ENCODE results near the gene ATRAID. TPM values are rescaled to one million over a fixed set of nuclear protein-coding genes. Genes with fewer than 3 reads are reported as not detected.

ATRAID gene
- total RNA-seq, 1 experiment from 2014 or later = 92.8 TPM

- no peaks in the 10 kb centered on the region for H3K4me1 ChIP-seq (replicated peaks; ENCODE audit: insufficient read depth)
- H2AFZ ChIP-seq = no peak overlapping the region
- ChIA-PET CTCF (no interaction called here), POLR2A (ENCODE audit: unreplicated experiment) (no interaction called here)
- H3K4me3 ChIP-seq = no peak overlapping the region
- no TSS peak for BruUV-seq (replicated peaks)
- no peaks in the 10 kb centered on the region for H3K9me2 ChIP-seq (ENCODE audit: insufficient read depth)
- no peak for TF ChIP-seq EZH2 (IDR thresholded peaks at IDR 0.05; ENCODE audit: low read depth)
- H4K20me1 ChIP-seq (ENCODE audit: insufficient read depth) = no peaks in the 10 kb centered on the region
- 0 out of 2 replicates have a peak, but pooled peaks cover 4% of the 10 kb centered on the region for H3F3A ChIP-seq (ENCODE audit: insufficient read depth, low read depth)
- H3K4me2 ChIP-seq = no peak overlapping the region
- H3K79me2 ChIP-seq (ENCODE audit: low read depth) = no peaks in the 10 kb centered on the region; the same call in 1 of the 2 replicates
- intact Hi-C loops (cut with micrococcal nuclease; ENCODE audit: unreplicated experiment) = no loop called here
- no peak for DNase-seq
- H3K9me3 ChIP-seq (ENCODE audit: insufficient read depth, low read depth) = no peaks in the 10 kb centered on the region
- H3K27me3 ChIP-seq (ENCODE audit: insufficient read depth, low read depth) = no peaks in the 10 kb centered on the region
- no peak overlapping the region for H3K27ac ChIP-seq
- peaks cover 15% of the 10 kb centered on the region; the same call in 1 of the 2 replicates for H3K36me3 ChIP-seq (ENCODE audit: low read depth)
Observed at GRCh38 chr2:27202854-27203253, 9.0 kb upstream of the ATRAID start.

GRCh38 chr2:27203741-27204140 lies 8.1 kb upstream of the ATRAID start:
- CTCF ChIA-PET = no interaction called here
- intact Hi-C loops (cut with micrococcal nuclease; ENCODE audit: unreplicated experiment) = no loop called here
- POLR2A ChIA-PET (ENCODE audit: unreplicated experiment) = interaction anchor here (0.7 kb wide), 1 partner anchor 335 kb away, joined by 3 read pairs; no protein-coding TSS in a partner anchor

GRCh38 chr2:27204566-27204965 lies 7.3 kb upstream of the ATRAID start:
- no peak for TF ChIP-seq CTCF (conservative IDR thresholded peaks at IDR 0.05)
- no peak for TF ChIP-seq EZH2 (IDR thresholded peaks at IDR 0.05; ENCODE audit: low read depth)
- no TSS peak for BruUV-seq (replicated peaks)
- POLR2A ChIA-PET (ENCODE audit: unreplicated experiment) = no interaction called here
- Histone ChIP-seq H3K4me1 (replicated peaks; ENCODE audit: insufficient read depth) (peaks cover 8% of the 10 kb centered on the region; the same call in 1 of the 2 replicates), H3K27ac (no peak overlapping the region), H3K9me3 (ENCODE audit: insufficient read depth, low read depth) (no peaks in the 10 kb centered on the region), H4K20me1 (ENCODE audit: insufficient read depth) (no peaks in the 10 kb centered on the region), H3F3A (ENCODE audit: insufficient read depth, low read depth) (peaks cover 9% of the 10 kb centered on the region; the same call in 1 of the 2 replicates), H2AFZ (no peak overlapping the region), H3K79me2 (ENCODE audit: low read depth) (peaks cover 8% of the 10 kb centered on the region; the same call in 1 of the 2 replicates), H3K36me3 (ENCODE audit: low read depth) (peaks cover 22% of the 10 kb centered on the region; the same call in 1 of the 2 replicates), H3K4me3 (no peak overlapping the region), H3K4me2 (no peak overlapping the region), H3K9me2 (ENCODE audit: insufficient read depth) (no peaks in the 10 kb centered on the region), H3K27me3 (ENCODE audit: insufficient read depth, low read depth) (no peaks in the 10 kb centered on the region)
- intact Hi-C loops (cut with micrococcal nuclease; ENCODE audit: unreplicated experiment) = no loop called here
- DNase-seq = no peak
- CTCF ChIA-PET = no interaction called here

More at GRCh38 chr2:27203741-27204140, 8.1 kb upstream of the ATRAID start:
- Histone ChIP-seq H3K27ac (no peak overlapping the region), H3K4me1 (replicated peaks; ENCODE audit: insufficient read depth) (0 out of 2 replicates have a peak, but pooled peaks cover under 1% of the 10 kb centered on the region), H3K27me3 (ENCODE audit: insufficient read depth, low read depth) (no peaks in the 10 kb centered on the region), H3K4me2 (no peak overlapping the region), H3K79me2 (ENCODE audit: low read depth) (peaks cover 8% of the 10 kb centered on the region; the same call in 1 of the 2 replicates), H3K36me3 (ENCODE audit: low read depth) (peaks cover 22% of the 10 kb centered on the region; the same call in 1 of the 2 replicates), H3K4me3 (no peak overlapping the region), H3K9me3 (ENCODE audit: insufficient read depth, low read depth) (no peaks in the 10 kb centered on the region), H4K20me1 (ENCODE audit: insufficient read depth) (no peaks in the 10 kb centered on the region), H3K9me2 (ENCODE audit: insufficient read depth) (no peaks in the 10 kb centered on the region), H3F3A (ENCODE audit: insufficient read depth, low read depth) (0 out of 2 replicates have a peak, but pooled peaks cover 4% of the 10 kb centered on the region), H2AFZ (no peak overlapping the region)
- no peak for DNase-seq
- TF ChIP-seq EZH2 (IDR thresholded peaks at IDR 0.05; ENCODE audit: low read depth) = no peak
- TF ChIP-seq CTCF (conservative IDR thresholded peaks at IDR 0.05) = no peak
- no TSS peak for BruUV-seq (replicated peaks)

DNA sequence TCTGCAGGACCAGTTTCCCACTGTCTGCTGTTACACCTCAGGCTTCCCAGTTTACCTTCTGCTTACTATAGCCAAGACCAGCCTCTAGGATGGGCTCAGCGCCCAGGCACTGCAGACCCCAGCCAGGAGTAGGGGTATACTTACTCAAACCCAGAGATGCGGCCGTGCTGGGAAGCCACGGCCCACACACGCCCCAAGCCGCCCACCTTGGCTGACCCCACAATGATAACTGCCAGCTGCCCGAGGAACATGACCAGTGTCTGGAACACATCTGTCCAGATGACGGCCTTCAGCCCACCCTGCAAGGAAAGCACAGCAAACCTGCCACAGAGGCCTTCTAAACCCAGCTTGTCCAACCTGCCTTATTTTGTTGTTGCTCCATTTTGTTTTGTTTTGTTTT lies 6.6 kb upstream of the ATRAID start:
- Histone ChIP-seq H3K4me2 (no peak overlapping the region), H3K36me3 (ENCODE audit: low read depth) (peaks cover 22% of the 10 kb centered on the region; the same call in 1 of the 2 replicates), H3F3A (ENCODE audit: insufficient read depth, low read depth) (peaks cover 12% of the 10 kb centered on the region; the same call in 1 of the 2 replicates), H3K9me3 (ENCODE audit: insufficient read depth, low read depth) (no peaks in the 10 kb centered on the region), H3K79me2 (ENCODE audit: low read depth) (peaks cover 8% of the 10 kb centered on the region; the same call in 1 of the 2 replicates), H3K4me3 (no peak overlapping the region), H3K27ac (no peak overlapping the region), H4K20me1 (ENCODE audit: insufficient read depth) (no peaks in the 10 kb centered on the region), H3K27me3 (ENCODE audit: insufficient read depth, low read depth) (no peaks in the 10 kb centered on the region), H2AFZ (no peak overlapping the region), H3K4me1 (replicated peaks; ENCODE audit: insufficient read depth) (peaks cover 15% of the 10 kb centered on the region; the same call in 1 of the 2 replicates), H3K9me2 (ENCODE audit: insufficient read depth) (no peaks in the 10 kb centered on the region)
- no TSS peak for BruUV-seq (replicated peaks)
- DNase-seq = no peak
- TF ChIP-seq CTCF (conservative IDR thresholded peaks at IDR 0.05) = no peak
- TF ChIP-seq EZH2 (IDR thresholded peaks at IDR 0.05; ENCODE audit: low read depth) = no peak
- POLR2A ChIA-PET (ENCODE audit: unreplicated experiment) = no interaction called here
- intact Hi-C loops (cut with micrococcal nuclease; ENCODE audit: unreplicated experiment) = no loop called here
- CTCF ChIA-PET = no interaction called here

Data from PC-9 (cell line).